ENCODE measurements around the gene SLC29A1. TPM values are rescaled to one million over a fixed set of nuclear protein-coding genes. Genes with fewer than 3 reads are reported as not detected.

SLC29A1 gene
- polyA plus RNA-seq, 10 donors: 54.7 to 89.9 (median 71.6) TPM

- DNase-seq: no peak
Observed at GRCh38 chr6:44278774-44279697, 55.6 kb downstream of the SLC29A1 start.

Other genes with a start within 250 kb of the SLC29A1 start
- gene MRPL14, start 96.1 kb upstream of the SLC29A1 start, polyA plus RNA-seq (ENCODE audit: insufficient read length in 10 of 10): 10 to 100 TPM; 27.1 to 44.5 (median 35.2) TPM
- gene TMEM63B, start 96.0 kb upstream of the SLC29A1 start, polyA plus RNA-seq (ENCODE audit: insufficient read length in 10 of 10): 10 to 100 TPM; 14.2 to 20.5 (median 16.8) TPM
- gene CAPN11, start 64.8 kb upstream of the SLC29A1 start, polyA plus RNA-seq (ENCODE audit: insufficient read length in 10 of 10): under 1 TPM in 8 of 10 donors, not detected in 2; 0.18 to 0.77 (median 0.41) TPM
- 10 to 100 TPM; 17.2 to 24.8 (median 20.0) TPM for gene MYMX, start 6.7 kb upstream of the SLC29A1 start, polyA plus RNA-seq (ENCODE audit: insufficient read length in 10 of 10)
- 1,000 to 10,000 TPM in 4 of 10 donors, 100 to 1,000 TPM in 6; 766 to 1,108 (median 944) TPM for gene HSP90AB1, start 23.5 kb downstream of the SLC29A1 start, polyA plus RNA-seq (ENCODE audit: insufficient read length in 10 of 10)
- 10 to 100 TPM; 27.1 to 40.4 (median 32.4) TPM for gene SLC35B2, start 33.9 kb downstream of the SLC29A1 start, polyA plus RNA-seq (ENCODE audit: insufficient read length in 10 of 10)
- gene NFKBIE, start 42.0 kb downstream of the SLC29A1 start, polyA plus RNA-seq (ENCODE audit: insufficient read length in 10 of 10): 1 to 10 TPM; 4.0 to 6.5 (median 4.9) TPM
- gene TMEM151B, start 46.9 kb downstream of the SLC29A1 start, polyA plus RNA-seq (ENCODE audit: insufficient read length in 10 of 10): 1 to 10 TPM in 1 of 10 donors, under 1 TPM in 9; 0.07 to 1.1 (median 0.33) TPM
- 10 to 100 TPM in 1 of 10 donors, 1 to 10 TPM in 9; 7.1 to 10.1 (median 8.2) TPM for gene AARS2, start 89.8 kb downstream of the SLC29A1 start, polyA plus RNA-seq (ENCODE audit: insufficient read length in 10 of 10)
- gene SPATS1, start 119.1 kb downstream of the SLC29A1 start, polyA plus RNA-seq (ENCODE audit: insufficient read length in 10 of 10): not detected
- gene CDC5L, start 164.1 kb downstream of the SLC29A1 start, polyA plus RNA-seq (ENCODE audit: insufficient read length in 10 of 10): 10 to 100 TPM; 22.0 to 31.3 (median 25.8) TPM